HG03457 (cell line): Measurements from ENCODE around the gene TEX22.

ENCODE experiments used
- ATAC-seq: cut with Tn5 transposase; IDR thresholded peaks from one replicate; pipeline ENCODE4 v1.9.1; 2021; ENCODE audit warnings: moderate number of reproducible peaks; ENCODE audit not compliant: unreplicated experiment

Gene TEX22

GRCh38 chr14:105384041-105384557 is 14.2 kb upstream of the TEX22 start:
- no peak for ATAC-seq

GRCh38 chr14:105384605-105385321 is 13.6 kb upstream of the TEX22 start:
- no peak for ATAC-seq

- ATAC-seq, result no peak
Observed at GRCh38 chr14:105385322-105385637, 13.1 kb upstream of the TEX22 start.

GRCh38 chr14:105385698-105386365 is 12.5 kb upstream of the TEX22 start:
- no peak for ATAC-seq

GRCh38 chr14:105386581-105387529 is 11.5 kb upstream of the TEX22 start:
- ATAC-seq, result no peak

GRCh38 chr14:105387530-105387922 is 10.8 kb upstream of the TEX22 start:
- ATAC-seq, result no peak

- no peak for ATAC-seq
Observed at GRCh38 chr14:105388110-105388951, 10.0 kb upstream of the TEX22 start.

GRCh38 chr14:105388976-105389375 is 9.4 kb upstream of the TEX22 start:
- ATAC-seq, result no peak

GRCh38 chr14:105389534-105389933 is 8.8 kb upstream of the TEX22 start:
- ATAC-seq, result no peak

- no peak for ATAC-seq
Observed at GRCh38 chr14:105389976-105390848, 8.1 kb upstream of the TEX22 start.

- no peak for ATAC-seq
Observed at GRCh38 chr14:105390849-105391500, 7.4 kb upstream of the TEX22 start.

- ATAC-seq, result no peak
Observed at GRCh38 chr14:105391541-105391940, 6.8 kb upstream of the TEX22 start.

- no peak for ATAC-seq
Observed at GRCh38 chr14:105392131-105393090, 5.9 kb upstream of the TEX22 start.

- no peak for ATAC-seq
Observed at GRCh38 chr14:105393151-105393550, 5.2 kb upstream of the TEX22 start.

GRCh38 chr14:105394714-105395537 is 3.4 kb upstream of the TEX22 start:
- ATAC-seq, result no peak

- ATAC-seq, result no peak
Observed at GRCh38 chr14:105395538-105395854, 2.8 kb upstream of the TEX22 start.

GRCh38 chr14:105397350-105397931 is 897 bp upstream of the TEX22 start:
- ATAC-seq, result no peak
